Chondrocyte (in vitro differentiated cells): ENCODE data around the gene RIOK2. TPM values are rescaled to one million over a fixed set of nuclear protein-coding genes. Genes with fewer than 3 reads are reported as not detected.
"Not testable (repeated sequence)": the region's sequence is repeated elsewhere in the genome, so short reads cannot be mapped to it uniquely, and the experiment has no call there.

Experiments
- DNase-seq: peaks from one replicate; pipeline ENCODE4 v3.0.0; 2021; ENCODE audit warnings: mixed read lengths, low spot score
- H3K27ac Mint-ChIP-seq: one replicate; pipeline ENCODE4 v1.8.0; 2021; ENCODE audit warnings: mild to moderate bottlenecking, moderate library complexity, mixed read lengths; ENCODE audit not compliant: unreplicated experiment
- H3K27me3 Mint-ChIP-seq: 2 replicates; pipeline ENCODE4 v1.8.0; 2021; ENCODE audit warnings: low read depth, mixed read lengths
- H3K36me3 Mint-ChIP-seq: 2 replicates; pipeline ENCODE4 v1.8.0; 2021; ENCODE audit warnings: low read depth, mixed read lengths
- H3K4me1 Mint-ChIP-seq: 2 replicates; pipeline ENCODE4 v1.8.0; 2021; ENCODE audit warnings: low read depth, mild to moderate bottlenecking, mixed read lengths
- H3K4me3 Mint-ChIP-seq: one replicate; pipeline ENCODE4 v1.8.0; 2021; ENCODE audit warnings: mild to moderate bottlenecking, moderate library complexity, mixed read lengths; ENCODE audit not compliant: unreplicated experiment
- H3K9me3 Mint-ChIP-seq: 2 replicates; pipeline ENCODE4 v1.8.0; 2021; ENCODE audit warnings: low read depth, mixed read lengths
- CTCF ChIP-seq: fragments of 200-600 bp; sonication (generic); IDR thresholded peaks from 2 replicates; pipeline ENCODE4 v1.5.0; 2021; ENCODE audit warnings: antibody characterized with exemption, mild to moderate bottlenecking, moderate library complexity
- total RNA-seq: library from RNA; stranded (reverse); gene quantifications from 3 replicates; pipeline ENCODE4 v1.2.1, GENCODE V29; 2021

RIOK2 gene
- total RNA-seq, 1 donor from 2014 or later = 29.6 TPM

GRCh38 chr5:97194366-97194765 lies 11.3 kb upstream of the RIOK2 start:
- Mint-ChIP-seq H3K27ac (peak overlapping the region; percentile 6), H3K4me3 (no peak overlapping the region), H3K27me3 (no peaks in the 10 kb centered on the region), H3K36me3 (peaks cover 3% of the 10 kb centered on the region), H3K9me3 (peaks cover 18% of the 10 kb centered on the region), H3K4me1 (peaks cover 32% of the 10 kb centered on the region)
- TF ChIP-seq CTCF = no peak
- no peak for DNase-seq

GRCh38 chr5:97193355-97193688 lies 10.3 kb upstream of the RIOK2 start:
- Mint-ChIP-seq H3K27ac (peak overlapping the region; percentile 91), H3K27me3 (no peaks in the 10 kb centered on the region), H3K4me3 (peak overlapping the region; percentile 63), H3K9me3 (peaks cover 18% of the 10 kb centered on the region), H3K36me3 (peaks cover 3% of the 10 kb centered on the region), H3K4me1 (peaks cover 32% of the 10 kb centered on the region)
- no peak for TF ChIP-seq CTCF
- DNase-seq = no peak

GRCh38 chr5:97192580-97193354 lies 9.7 kb upstream of the RIOK2 start:
- H3K9me3 Mint-ChIP-seq = peaks cover 22% of the 10 kb centered on the region
- peak; percentile 88 for DNase-seq
- peaks cover 3% of the 10 kb centered on the region for H3K36me3 Mint-ChIP-seq
- no peaks in the 10 kb centered on the region for H3K27me3 Mint-ChIP-seq
- peak overlapping the region; percentile 63 for H3K4me3 Mint-ChIP-seq
- peak overlapping the region; percentile 91 for H3K27ac Mint-ChIP-seq
- peaks cover 32% of the 10 kb centered on the region for H3K4me1 Mint-ChIP-seq
- TF ChIP-seq CTCF = no peak

- H3K4me3 Mint-ChIP-seq = no peak overlapping the region
- no peak for TF ChIP-seq CTCF
- H3K4me1 Mint-ChIP-seq = peaks cover 32% of the 10 kb centered on the region
- H3K9me3 Mint-ChIP-seq = peaks cover 22% of the 10 kb centered on the region
- H3K36me3 Mint-ChIP-seq = peaks cover 3% of the 10 kb centered on the region
- no peaks in the 10 kb centered on the region for H3K27me3 Mint-ChIP-seq
- H3K27ac Mint-ChIP-seq = peak overlapping the region; percentile 10
- DNase-seq = no peak
Observed at GRCh38 chr5:97191893-97192292, 8.8 kb upstream of the RIOK2 start.

- not testable (repeated sequence) for DNase-seq, H3K4me3 Mint-ChIP-seq, H3K36me3 Mint-ChIP-seq, H3K27ac Mint-ChIP-seq, H3K27me3 Mint-ChIP-seq
- Mint-ChIP-seq H3K9me3 (peaks cover 23% of the 10 kb centered on the region), H3K4me1 (peaks cover 27% of the 10 kb centered on the region)
Observed at GRCh38 chr5:97189523-97189922, 6.5 kb upstream of the RIOK2 start.

GRCh38 chr5:97183930-97184213 lies 825 bp upstream of the RIOK2 start:
- TF ChIP-seq CTCF = no peak
- no peaks in the 10 kb centered on the region for H3K27me3 Mint-ChIP-seq
- H3K27ac Mint-ChIP-seq = peak overlapping the region; percentile 99
- H3K4me1 Mint-ChIP-seq = peaks cover 35% of the 10 kb centered on the region
- peaks cover 11% of the 10 kb centered on the region for H3K36me3 Mint-ChIP-seq
- no peak for DNase-seq
- H3K9me3 Mint-ChIP-seq = peaks cover 8% of the 10 kb centered on the region
- H3K4me3 Mint-ChIP-seq = peak overlapping the region; percentile 93
